A549 (cell line): ENCODE results near the gene BTG3. TPM values are rescaled to one million over a fixed set of nuclear protein-coding genes. Genes with fewer than 3 reads are reported as not detected.

Experiments used
- ATAC-seq, 2 experiments: fragments of 200-7000 bp in 1 of 2; fragments of >200 bp in 1 of 2; cut with Nextera tagmentation in 1 of 2; cut with Tn5 transposase in 1 of 2; 3 replicates each; pipeline versions ENCODE4 v1.8.0 to v1.9.1; 2018 to 2020; ENCODE audit warnings: mild to moderate bottlenecking in 1 of 2, moderate library complexity in 1 of 2
- CTCF ChIA-PET: fragments of 300-600 bp; sonication (Branson Sonifier 250); formaldehyde crosslinking; extraction: SDS; loops from one replicate; lab custom pipeline; 2021; ENCODE audit warnings: antibody characterized with exemption, inconsistent platforms; lab: Yijun Ruan, JAX
- POLR2A ChIA-PET: fragments of 350-600 bp; formaldehyde crosslinking; extraction: SDS; loops from one replicate; lab custom pipeline; 2021; ENCODE audit warnings: antibody characterized with exemption, inconsistent platforms; lab: Yijun Ruan, JAX
- DNase-seq, 2 experiments: peaks; one replicate each; pipeline versions ENCODE4 v3.0.0 to v3.0.0-alpha.2; 2011 to 2016; ENCODE audit warnings: low read depth in 1 of 2, low spot score in 1 of 2
- FAIRE-seq: peaks from 2 replicates; lab custom pipeline; 2011; peaks lifted over from hg19 to GRCh38; lab: Jason Lieb, UNC
- H3K27ac ChIP-seq, 2 experiments: fragments of >200 bp; sonication (Bioruptor Twin); formaldehyde crosslinking; 3 replicates each; pipeline ENCODE4 v1.5.1; 2016 to 2017
- H3K4me1 ChIP-seq: fragments of >200 bp; sonication (Bioruptor Twin); formaldehyde crosslinking; 3 replicates; pipeline ENCODE4 v1.6.1; 2016
- H3K4me2 ChIP-seq: fragments of >200 bp; sonication (Bioruptor Twin); formaldehyde crosslinking; 3 replicates; pipeline ENCODE4 v1.6.1; 2016
- H3K4me3 ChIP-seq: fragments of >200 bp; sonication (Bioruptor Twin); formaldehyde crosslinking; 3 replicates; pipeline ENCODE4 v1.5.1; 2016
- H3K9me3 ChIP-seq: fragments of >200 bp; sonication (Bioruptor Twin); formaldehyde crosslinking; 3 replicates; pipeline ENCODE4 v1.6.1; 2016
- CHD4 ChIP-seq: fragments of 200-600 bp; sonication (generic); IDR thresholded peaks from 2 replicates; pipeline ENCODE4 v1.6.1; 2016; ENCODE audit warnings: antibody characterized with exemption, mild to moderate bottlenecking, borderline replicate concordance
- CTCF ChIP-seq: fragments of >200 bp; sonication (Bioruptor Twin); formaldehyde crosslinking; IDR thresholded peaks from 3 replicates; pipeline ENCODE4 v1.5.1; 2016
- E2F6 ChIP-seq: IDR thresholded peaks from 2 replicates; pipeline ENCODE4 v1.6.1; 2012; ENCODE audit warnings: low read depth, borderline replicate concordance
- FOXS1 ChIP-seq: fragments of 250-450 bp; sonication (Bioruptor Pico); IDR thresholded peaks from 2 replicates; pipeline ENCODE4 v1.5.0; 2020; ENCODE audit warnings: mild to moderate bottlenecking, moderate library complexity
- HDAC2 ChIP-seq: fragments of 200-600 bp; sonication (generic); IDR thresholded peaks from 2 replicates; pipeline ENCODE4 v1.6.1; 2016
- HMGXB4 ChIP-seq: fragments of 250-450 bp; sonication (Bioruptor Pico); IDR thresholded peaks from 2 replicates; pipeline ENCODE4 v1.5.0; 2021; ENCODE audit warnings: mild to moderate bottlenecking, moderate library complexity, borderline replicate concordance
- KDM5A ChIP-seq: fragments of 200-600 bp; sonication (generic); IDR thresholded peaks from 2 replicates; pipeline ENCODE4 v1.6.1; 2016; ENCODE audit warnings: antibody characterized with exemption, mild to moderate bottlenecking
- PHF8 ChIP-seq: fragments of 200-600 bp; sonication (generic); IDR thresholded peaks from 2 replicates; pipeline ENCODE4 v1.6.1; 2016; ENCODE audit warnings: low read depth, mild to moderate bottlenecking, antibody characterized with exemption, moderate library complexity, borderline replicate concordance
- POLR2AphosphoS2 ChIP-seq: conservative IDR thresholded peaks from 2 replicates; pipeline ENCODE4 v1.6.1; 2012; ENCODE audit warnings: low read length, improper control_type of control experiment, inconsistent platforms
- RAD21 ChIP-seq, 2 experiments: fragments of >200 bp in 1 of 2; sonication (Bioruptor Twin) in 1 of 2; formaldehyde crosslinking in 1 of 2; IDR thresholded peaks in 1 of 2; conservative IDR thresholded peaks in 1 of 2; 2 replicates in 1 of 2; 3 replicates in 1 of 2; pipeline ENCODE4 v1.6.1; 2012 to 2018; ENCODE audit warnings: inconsistent platforms in 1 of 2
- RARB ChIP-seq: fragments of 250-450 bp; sonication (Bioruptor Pico); IDR thresholded peaks from 2 replicates; pipeline ENCODE4 v1.8.0; 2021; ENCODE audit warnings: mild to moderate bottlenecking, moderate library complexity
- REST ChIP-seq: fragments of 200-600 bp; sonication (generic); IDR thresholded peaks from 2 replicates; pipeline ENCODE4 v1.6.1; 2016; ENCODE audit warnings: antibody characterized with exemption, mild to moderate bottlenecking, moderate library complexity
- RNF2 ChIP-seq: fragments of 200-600 bp; sonication (generic); IDR thresholded peaks from 2 replicates; pipeline ENCODE4 v1.6.1; 2016; ENCODE audit warnings: low read depth, mild to moderate bottlenecking, antibody characterized with exemption, moderate library complexity, borderline replicate concordance
- ZFP36 ChIP-seq: fragments of 450-650 bp; IDR thresholded peaks from 2 replicates; pipeline ENCODE4 v1.6.1; 2014; ENCODE audit warnings: borderline replicate concordance; ENCODE audit not compliant: partially characterized antibody
- ZNF302 ChIP-seq: fragments of 250-450 bp; sonication (Bioruptor Pico); IDR thresholded peaks from 2 replicates; pipeline ENCODE4 v1.9.0; 2021; ENCODE audit warnings: inconsistent platforms, mild to moderate bottlenecking, moderate library complexity
- WGBS: methylation state at CpG from one replicate; pipeline ENCODE4 v1.1.6; 2017; ENCODE audit errors: missing lambda C conversion rate; 5-methylcytosine and 5-hydroxymethylcytosine counted together
- polyA plus RNA-seq, 4 experiments: library from polyadenylated mRNA; depleted of rRNA in 3 of 4; stranded (reverse); fragments of >200 nt; fragmentation: RNase III in 1 of 4; extraction: RNeasy Plus Mini Kit Qiagen cat#74134 plus additional on column Dnase treatment in 1 of 4; gene quantifications; 2 replicates in 3 of 4; 3 replicates in 1 of 4; pipeline ENCODE4 v1.2.3, GENCODE V29; 2011 to 2017

BTG3 gene
- polyA plus RNA-seq, 2 of the 4 experiments (the other 2 are of a cell fraction) = 19.6 to 46.1 TPM

- no peak for FAIRE-seq
- H3K27ac ChIP-seq = no peak overlapping the region
Observed at GRCh38 chr21:17590430-17590829, 22.3 kb downstream of the BTG3 start.

More at GRCh38 chr21:17590430-17590829, 22.3 kb downstream of the BTG3 start:
- TF ChIP-seq RAD21 (conservative IDR thresholded peaks at IDR 0.05 in 1 of 2, IDR thresholded peaks at IDR 0.05 in 1 of 2) = no peak
- TF ChIP-seq ZFP36 = no peak
- TF ChIP-seq REST = no peak
- TF ChIP-seq PHF8 = no peak
- no peak for TF ChIP-seq FOXS1
- no peak for TF ChIP-seq HMGXB4 (CRISPR knock-in tag)
- TF ChIP-seq POLR2AphosphoS2 = no peak
- TF ChIP-seq E2F6 = no peak
- no peak for TF ChIP-seq HDAC2
- TF ChIP-seq RARB (CRISPR knock-in tag) = no peak
- no peak for TF ChIP-seq RNF2
- TF ChIP-seq CHD4 = no peak
- no peak for TF ChIP-seq KDM5A
- no peak for TF ChIP-seq CTCF
- no peak for TF ChIP-seq ZNF302 (CRISPR knock-in tag)
- TF ChIP-seq, all 56 proteins: peak for 0
- 86% methylated on average over 4 of the region's 4 CpGs for WGBS
- ATAC-seq (no peak), DNase-seq (no peak)
- ChIA-PET POLR2A (no interaction called here), CTCF (no interaction called here)
- Histone ChIP-seq H3K4me1 (no peaks in the 10 kb centered on the region), H3K9me3 (no peaks in the 10 kb centered on the region), H3K4me3 (no peak overlapping the region), H3K4me2 (no peak overlapping the region)
